IMR-90 (cell line): ENCODE data around the gene CETN3. TPM values are rescaled to one million over a fixed set of nuclear protein-coding genes. Genes with fewer than 3 reads are reported as not detected.

ENCODE experiments used
- ATAC-seq: fragments of 200-7000 bp; cut with Tn5 transposase; 2 replicates; pipeline ENCODE4 v1.9.1; 2020; ENCODE audit warnings: low read depth, mild to moderate bottlenecking, moderate library complexity
- BruUV-seq: library from RNA; stranded (reverse); fragments of 400-500 nt; replicated peaks from 2 replicates; lab custom pipeline; 2021; lab: Mats Ljungman, UMichigan
- CTCF ChIA-PET: fragments of 300-600 bp; formaldehyde crosslinking; extraction: SDS; loops from one replicate; lab custom pipeline; 2021; ENCODE audit warnings: antibody characterized with exemption; lab: Yijun Ruan, JAX
- POLR2A ChIA-PET: fragments of 300-600 bp; sonication (Branson Sonifier 250); formaldehyde crosslinking; loops from one replicate; lab custom pipeline; 2022; ENCODE audit warnings: antibody characterized with exemption; ENCODE audit not compliant: unreplicated experiment; lab: Charles Lee
- DNase-seq: peaks from one replicate; pipeline ENCODE4 v3.0.0; 2013
- H2AFZ ChIP-seq: replicated peaks from 2 replicates; pipeline ENCODE3; 2013; ENCODE audit warnings: low read length, mild to moderate bottlenecking; ENCODE audit not compliant: poor library complexity
- H2AK5ac ChIP-seq: 2 replicates; pipeline ENCODE4 v1.6.1; 2013; ENCODE audit warnings: low read depth, low read length, inconsistent platforms
- H2AK9ac ChIP-seq: replicated peaks from 2 replicates; pipeline ENCODE3; 2013; ENCODE audit warnings: mild to moderate bottlenecking, low read depth, low read length, moderate library complexity; ENCODE audit not compliant: poor library complexity
- H2BK120ac ChIP-seq: 2 replicates; pipeline ENCODE4 v1.6.1; 2013; ENCODE audit warnings: low read depth, low read length, inconsistent platforms
- H2BK15ac ChIP-seq: 3 replicates; pipeline ENCODE4 v1.6.1; 2013; ENCODE audit warnings: low read depth, low read length, inconsistent platforms
- H2BK20ac ChIP-seq: 2 replicates; pipeline ENCODE4 v1.6.1; 2013; ENCODE audit warnings: low read depth, mild to moderate bottlenecking, inconsistent platforms, low read length, moderate library complexity
- H2BK5ac ChIP-seq: 2 replicates; pipeline ENCODE4 v1.6.1; 2013; ENCODE audit warnings: mild to moderate bottlenecking, low read depth, low read length, inconsistent platforms; ENCODE audit not compliant: poor library complexity, severe bottlenecking
- H3K14ac ChIP-seq: replicated peaks from 2 replicates; pipeline ENCODE4 v1.6.1; 2013; ENCODE audit warnings: low read depth, low read length, inconsistent platforms
- H3K18ac ChIP-seq: 2 replicates; pipeline ENCODE4 v1.6.1; 2013; ENCODE audit warnings: low read depth, low read length, control low read depth
- H3K23ac ChIP-seq: 2 replicates; pipeline ENCODE4 v1.6.1; 2013; ENCODE audit warnings: low read depth, low read length, inconsistent platforms
- H3K27ac ChIP-seq: 2 replicates; pipeline ENCODE4 v1.5.1; 2013; ENCODE audit warnings: mild to moderate bottlenecking, control low read depth, low read length; ENCODE audit not compliant: insufficient read depth
- H3K27me3 ChIP-seq: 2 replicates; pipeline ENCODE4 v1.6.1; 2013; ENCODE audit warnings: low read length; ENCODE audit not compliant: control insufficient read depth, insufficient read depth
- H3K36me3 ChIP-seq: 2 replicates; pipeline ENCODE4 v1.6.1; 2013; ENCODE audit warnings: low read length, mixed read lengths; ENCODE audit not compliant: control insufficient read depth, insufficient read depth
- H3K4ac ChIP-seq: 2 replicates; pipeline ENCODE4 v1.6.1; 2013; ENCODE audit warnings: low read depth, low read length, inconsistent platforms
- H3K4me1 ChIP-seq: 2 replicates; pipeline ENCODE4 v1.6.1; 2013; ENCODE audit warnings: low read length, mixed read lengths; ENCODE audit not compliant: control insufficient read depth, insufficient read depth
- H3K4me2 ChIP-seq: 2 replicates; pipeline ENCODE4 v1.6.1; 2013; ENCODE audit warnings: low read depth, mild to moderate bottlenecking, control low read depth, low read length, moderate library complexity
- H3K4me3 ChIP-seq: 2 replicates; pipeline ENCODE4 v1.5.1; 2013; ENCODE audit warnings: low read depth, mild to moderate bottlenecking, control low read depth, low read length, moderate library complexity; ENCODE audit not compliant: insufficient read depth
- H3K56ac ChIP-seq: 2 replicates; pipeline ENCODE4 v1.6.1; 2013; ENCODE audit warnings: low read length, inconsistent platforms; ENCODE audit not compliant: insufficient read depth; ENCODE audit errors: extremely low read depth
- H3K79me1 ChIP-seq, 2 experiments: 2 replicates each; pipeline ENCODE4 v1.6.1; 2013; ENCODE audit warnings: low read length in 2 of 2, inconsistent platforms in 1 of 2, low read depth in 1 of 2
- H3K9ac ChIP-seq: 2 replicates; pipeline ENCODE4 v1.6.1; 2013; ENCODE audit warnings: low read depth, low read length, control low read depth
- H3K9me1 ChIP-seq: 2 replicates; pipeline ENCODE4 v1.6.1; 2013; ENCODE audit warnings: low read length, inconsistent platforms; ENCODE audit not compliant: insufficient read depth
- H3K9me3 ChIP-seq: 2 replicates; pipeline ENCODE4 v1.6.1; 2013; ENCODE audit warnings: low read length; ENCODE audit not compliant: control insufficient read depth, insufficient read depth
- H4K20me1 ChIP-seq: 2 replicates; pipeline ENCODE4 v1.6.1; 2013; ENCODE audit warnings: low read length, inconsistent platforms; ENCODE audit not compliant: insufficient read depth
- H4K5ac ChIP-seq: 2 replicates; pipeline ENCODE4 v1.6.1; 2013; ENCODE audit warnings: mild to moderate bottlenecking, low read depth, low read length, control low read depth
- H4K8ac ChIP-seq, 2 experiments: 2 replicates each; pipeline ENCODE4 v1.6.1; 2013; ENCODE audit warnings: low read depth in 2 of 2, low read length in 2 of 2, control low read depth in 1 of 2, inconsistent platforms in 1 of 2
- H4K91ac ChIP-seq: 2 replicates; pipeline ENCODE4 v1.6.1; 2013; ENCODE audit warnings: low read depth, low read length, inconsistent platforms; ENCODE audit not compliant: insufficient read depth
- CHD1 ChIP-seq: IDR thresholded peaks from 2 replicates; pipeline ENCODE4 v1.6.1; 2012; ENCODE audit warnings: low read depth, low read length, improper control_type of control experiment
- NFE2L2 ChIP-seq: fragments of 150-350 bp; IDR thresholded peaks from 2 replicates; pipeline ENCODE4 v1.6.1; 2016; ENCODE audit warnings: low read depth, mild to moderate bottlenecking, low read length
- WGBS, 2 experiments: methylation state at CpG; one replicate each; pipeline versions ENCODE4 v1.1.5 to v1.1.7; 2013; ENCODE audit warnings: missing lambda C conversion rate in 2 of 2; ENCODE audit not compliant: insufficient read length in 1 of 2; ENCODE audit errors: extremely low coverage in 2 of 2; 5-methylcytosine and 5-hydroxymethylcytosine counted together
- dilution Hi-C: fragments of 300-500 bp; cut with HindIII; formaldehyde crosslinking; loops from one replicate; pipeline ENCODE4 v1.14.3; 2018; ENCODE audit warnings: low sequenced_read_pairs; ENCODE audit not compliant: unreplicated experiment
- in situ Hi-C: fragments of 300-500 bp; cut with MboI; formaldehyde crosslinking; loops from 3 replicates; pipeline ENCODE4 v1.14.3; 2019; ENCODE audit warnings: low sequenced_read_pairs, inconsistent platforms, mixed read lengths
- intact Hi-C: fragments of 100-400 bp; cut with micrococcal nuclease; formaldehyde crosslinking; loops from 2 replicates; pipeline ENCODE4 v1.10.0; 2022
- polyA plus RNA-seq, 3 experiments: library from polyadenylated mRNA; depleted of rRNA; stranded (reverse); fragments of >200 nt; gene quantifications; 2 replicates each; pipeline ENCODE4 v1.2.3, GENCODE V29; 2012; ENCODE audit warnings: low replicate concordance in 1 of 3
- total RNA-seq: library from RNA; depleted of rRNA; stranded (reverse); fragments of >200 nt; gene quantifications from 2 replicates; pipeline ENCODE4 v1.2.3, GENCODE V29; 2012
- TF ChIP-seq, protein P1 (sequence below): fragments of 150-350 bp; IDR thresholded peaks from 2 replicates; pipeline ENCODE4 v1.6.1; 2016; ENCODE audit warnings: low read depth, mild to moderate bottlenecking, low read length, moderate library complexity, borderline replicate concordance
- TF ChIP-seq, protein P2 (sequence below): fragments of 150-350 bp; IDR thresholded peaks from 2 replicates; pipeline ENCODE4 v1.6.1; 2017; ENCODE audit warnings: mild to moderate bottlenecking, antibody characterized with exemption, low read length, low read depth

CETN3 gene
- total and polyA plus RNA-seq, 2 of the 4 experiments (the other 2 are of a cell fraction), result 1.1 to 6.5 TPM

DNA sequence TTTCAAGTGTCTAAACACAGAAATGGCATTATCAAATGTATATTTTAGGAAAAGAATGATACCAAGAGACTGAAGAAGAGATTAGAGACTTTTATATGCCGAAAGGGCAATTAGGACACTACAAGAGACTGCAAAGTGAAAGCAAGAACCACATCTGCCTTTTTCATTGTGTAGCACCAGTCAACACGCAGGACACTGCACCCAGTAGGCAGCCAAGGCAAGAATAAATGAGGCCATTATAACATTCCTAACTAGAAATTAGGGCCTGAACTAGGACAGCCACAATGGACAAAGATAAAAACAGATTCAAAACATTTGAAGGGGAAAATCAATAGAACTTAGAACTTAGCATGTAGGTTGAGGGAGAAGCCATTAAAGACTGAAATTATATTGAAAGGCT is 10.8 kb downstream of the CETN3 start:
- Histone ChIP-seq H3K9me3 (no peaks in the 10 kb centered on the region), H3K14ac (no peak overlapping the region), H3K18ac (no peak overlapping the region), H3K27ac (no peak overlapping the region), H4K20me1 (no peaks in the 10 kb centered on the region), H4K5ac (no peak overlapping the region), H2BK15ac (no peak overlapping the region), H3K9me1 (no peaks in the 10 kb centered on the region), H3K4me1 (no peaks in the 10 kb centered on the region), H3K4ac (no peak overlapping the region), H2AFZ (no peak overlapping the region), H2AK5ac (no peak overlapping the region), H3K56ac (no peak overlapping the region), H3K4me3 (no peak overlapping the region), H2AK9ac (no peak overlapping the region), H4K8ac (no peak overlapping the region), H3K9ac (no peak overlapping the region), H3K27me3 (no peaks in the 10 kb centered on the region), H2BK120ac (no peak overlapping the region), H3K36me3 (peaks cover 2% of the 10 kb centered on the region), H3K4me2 (no peak overlapping the region), H4K91ac (no peak overlapping the region), H2BK5ac (no peak overlapping the region), H3K23ac (no peak overlapping the region), H3K79me1 (no peaks in the 10 kb centered on the region; a peak in 1 of 4 replicates), H2BK20ac (no peak overlapping the region)
- no CpG with 5 or more reads among the region's 2 CpGs for WGBS, 2 experiments
- intact Hi-C loops, result no loop called here
- POLR2A ChIA-PET, result no interaction called here
- in situ Hi-C loops, result no loop called here
- no TSS peak for BruUV-seq
- TF ChIP-seq NFE2L2 (no peak), CHD1 (no peak)
- TF ChIP-seq, protein P1, sequence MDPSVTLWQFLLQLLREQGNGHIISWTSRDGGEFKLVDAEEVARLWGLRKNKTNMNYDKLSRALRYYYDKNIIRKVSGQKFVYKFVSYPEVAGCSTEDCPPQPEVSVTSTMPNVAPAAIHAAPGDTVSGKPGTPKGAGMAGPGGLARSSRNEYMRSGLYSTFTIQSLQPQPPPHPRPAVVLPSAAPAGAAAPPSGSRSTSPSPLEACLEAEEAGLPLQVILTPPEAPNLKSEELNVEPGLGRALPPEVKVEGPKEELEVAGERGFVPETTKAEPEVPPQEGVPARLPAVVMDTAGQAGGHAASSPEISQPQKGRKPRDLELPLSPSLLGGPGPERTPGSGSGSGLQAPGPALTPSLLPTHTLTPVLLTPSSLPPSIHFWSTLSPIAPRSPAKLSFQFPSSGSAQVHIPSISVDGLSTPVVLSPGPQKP, result no peak
- TF ChIP-seq, protein P2, sequence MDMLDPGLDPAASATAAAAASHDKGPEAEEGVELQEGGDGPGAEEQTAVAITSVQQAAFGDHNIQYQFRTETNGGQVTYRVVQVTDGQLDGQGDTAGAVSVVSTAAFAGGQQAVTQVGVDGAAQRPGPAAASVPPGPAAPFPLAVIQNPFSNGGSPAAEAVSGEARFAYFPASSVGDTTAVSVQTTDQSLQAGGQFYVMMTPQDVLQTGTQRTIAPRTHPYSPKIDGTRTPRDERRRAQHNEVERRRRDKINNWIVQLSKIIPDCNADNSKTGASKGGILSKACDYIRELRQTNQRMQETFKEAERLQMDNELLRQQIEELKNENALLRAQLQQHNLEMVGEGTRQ, result no peak
- ATAC-seq (no peak), DNase-seq (no peak)
- dilution Hi-C loops, result no loop called here
- CTCF ChIA-PET, result no interaction called here
